NCI-H128 (cell line): ENCODE results near the gene LAMP5.

Source experiments
- DNase-seq: peaks from one replicate; lab custom pipeline; 2025; ENCODE audit not compliant: unreplicated experiment; lab: John Stamatoyannopoulos, UW

The LAMP5 gene

DNA sequence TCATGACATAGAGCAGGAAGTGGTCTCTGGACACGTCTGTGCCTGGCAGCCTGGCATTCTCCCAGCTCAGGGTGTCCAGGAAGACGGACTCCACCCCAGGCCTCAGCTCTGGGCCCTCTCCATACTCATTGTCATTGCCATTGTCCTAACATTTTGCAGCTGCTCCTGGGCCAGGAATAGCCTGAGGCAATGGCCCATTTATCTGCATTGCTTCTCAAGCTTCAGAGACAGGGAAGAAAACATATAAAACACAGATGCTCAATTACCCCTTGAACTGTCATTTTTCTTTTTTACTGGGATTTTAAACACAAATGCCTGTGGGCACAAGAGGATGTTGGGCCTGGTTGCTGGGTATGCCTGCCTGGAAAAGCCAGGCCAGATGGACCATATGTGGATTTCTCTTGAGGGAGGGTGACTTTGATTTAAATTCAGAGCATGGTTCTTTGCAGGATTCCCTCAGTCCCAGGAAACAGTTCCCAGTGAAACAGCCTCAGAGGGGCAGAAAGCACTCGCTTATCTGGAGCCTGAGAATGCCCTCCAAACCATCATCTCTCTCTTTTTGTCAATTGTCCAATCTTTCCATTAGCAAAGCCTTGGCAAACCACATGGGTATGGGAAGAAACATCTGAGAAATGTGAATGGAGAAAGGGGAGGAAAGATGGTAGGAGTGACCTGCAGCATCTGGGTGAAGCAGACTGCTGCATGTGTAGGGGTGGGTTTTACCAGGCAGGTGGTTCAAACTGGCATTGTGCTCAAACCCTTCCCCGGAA lies 17.9 kb downstream of the LAMP5 start:
- DNase-seq = no peak

DNA sequence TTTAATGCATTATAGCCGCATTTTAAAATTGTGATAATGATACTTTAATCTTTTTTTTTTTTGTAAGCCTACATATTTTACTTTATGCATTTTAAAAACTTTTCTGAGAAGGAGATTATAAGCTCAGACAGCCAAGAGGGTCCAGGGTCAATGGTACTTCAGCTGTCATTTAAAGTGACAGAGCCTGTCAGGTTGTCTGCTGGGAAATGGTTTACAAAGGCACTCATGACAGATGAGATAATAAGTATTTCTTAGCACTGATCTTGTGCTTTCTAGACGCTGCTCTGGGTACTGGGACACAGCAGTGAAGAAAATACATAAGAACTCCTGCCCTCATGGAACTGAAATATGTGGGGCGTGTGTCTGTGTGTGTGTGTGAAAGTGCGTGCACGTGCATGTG lies 19.6 kb downstream of the LAMP5 start:
- DNase-seq = no peak

DNA sequence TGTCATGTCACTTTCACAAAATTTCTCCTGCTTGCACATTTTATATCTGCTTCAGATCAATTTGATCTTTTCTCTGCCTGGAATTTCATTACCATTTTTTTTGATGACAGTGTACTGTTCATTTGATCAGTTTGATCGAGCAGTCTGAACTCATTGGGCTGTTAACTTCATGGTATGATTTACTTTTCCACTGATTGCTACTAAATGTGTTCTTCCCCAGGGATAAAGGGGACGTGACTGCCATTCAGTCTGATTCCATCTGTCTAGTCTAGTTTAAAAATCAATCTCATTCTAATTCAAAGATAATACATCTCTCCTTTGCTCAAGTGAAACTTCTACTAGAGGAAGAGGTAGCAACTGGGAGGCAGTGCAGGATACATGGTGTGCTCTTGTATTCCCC lies 21.1 kb downstream of the LAMP5 start:
- DNase-seq = no peak

DNA sequence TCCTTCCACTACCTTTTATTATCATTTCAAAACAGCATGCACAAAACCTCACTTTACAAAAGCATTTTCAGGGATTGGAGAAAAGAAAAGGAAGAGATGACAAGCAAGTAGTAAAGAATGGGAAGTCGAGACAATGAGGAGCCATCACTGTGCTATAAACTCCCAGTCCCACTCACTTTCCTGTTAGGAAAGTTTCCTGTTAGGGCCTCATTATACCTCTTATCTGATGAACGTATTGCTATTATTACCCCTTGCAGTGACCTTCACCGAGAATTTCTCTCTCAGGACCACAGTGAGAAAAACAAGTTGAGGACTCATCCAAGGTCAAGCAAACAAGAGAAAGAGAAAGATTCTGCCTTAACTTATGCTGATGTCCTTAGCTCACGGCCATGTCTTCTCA lies 28.8 kb downstream of the LAMP5 start:
- DNase-seq = no peak

DNA sequence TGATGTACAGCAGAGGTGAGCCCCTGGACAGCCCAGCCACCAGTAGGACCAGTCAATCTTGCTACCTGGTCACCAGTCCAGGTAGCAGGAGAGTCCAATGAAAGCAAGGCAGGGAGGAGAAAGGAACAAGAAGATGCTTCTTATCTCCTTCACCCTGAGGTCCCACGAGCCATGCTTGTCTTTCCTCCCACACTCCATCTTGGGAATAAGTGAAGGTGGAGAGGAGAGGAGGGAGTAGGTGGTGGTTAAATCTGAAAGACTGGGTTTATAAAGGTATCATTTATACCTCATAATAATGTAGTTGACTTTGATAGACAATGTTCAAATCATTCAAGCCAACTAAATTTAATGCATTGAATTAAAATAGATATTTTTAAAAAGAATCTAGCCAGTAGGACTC lies 35.9 kb downstream of the LAMP5 start:
- no peak for DNase-seq

DNA sequence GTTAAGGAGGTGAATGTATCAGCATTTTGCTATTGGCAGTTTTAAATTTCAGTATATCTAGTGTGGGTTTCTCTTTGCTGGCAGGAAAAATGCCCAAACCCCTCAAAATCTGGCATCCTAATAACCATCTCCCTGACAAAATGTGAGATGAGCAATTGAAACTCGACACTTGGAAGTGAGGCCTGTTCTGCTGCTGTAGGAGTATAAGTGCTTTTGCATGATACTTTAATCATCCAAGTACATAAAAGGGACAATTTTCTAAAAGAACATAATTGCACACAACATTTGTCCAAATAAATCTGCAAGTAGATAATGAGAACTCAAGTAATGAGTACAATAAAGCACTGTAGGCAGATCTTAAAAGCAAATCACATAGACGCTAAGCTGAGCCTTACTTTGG lies 36.5 kb downstream of the LAMP5 start:
- DNase-seq = no peak

DNA sequence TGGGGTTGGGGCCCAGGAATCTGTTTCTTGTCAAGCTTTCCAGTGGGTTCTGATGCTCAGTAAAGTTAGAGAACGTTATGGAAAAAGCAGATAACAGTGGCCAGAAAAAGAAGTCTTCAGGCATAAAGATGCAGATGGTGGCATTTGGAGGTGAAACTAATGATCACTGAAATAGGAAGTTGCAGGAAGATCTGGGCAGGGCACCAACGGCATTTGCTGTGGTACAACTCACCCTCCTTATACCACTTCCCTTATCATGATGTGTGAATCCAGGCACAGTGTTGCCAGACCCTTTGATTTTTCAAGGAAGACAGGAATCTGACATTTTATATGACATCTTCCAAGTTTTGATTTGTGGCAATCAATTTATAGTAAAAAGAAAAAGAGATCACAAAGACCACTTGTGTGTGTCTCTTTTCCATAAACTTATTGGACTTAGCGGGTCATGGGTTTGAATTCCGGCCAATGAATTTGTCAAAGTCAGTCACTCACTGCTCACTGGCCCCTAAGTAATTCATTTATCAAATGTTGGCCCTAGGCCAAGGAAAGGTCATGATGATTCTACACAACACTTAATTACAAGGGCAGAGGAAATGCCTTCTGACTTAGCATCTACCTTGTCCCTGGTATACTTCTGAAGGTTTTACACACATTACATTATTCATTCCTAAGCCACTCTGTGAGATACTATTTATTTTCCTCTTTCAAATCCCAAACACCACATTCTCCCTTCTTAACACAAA lies 37.6 kb downstream of the LAMP5 start:
- no peak for DNase-seq

DNA sequence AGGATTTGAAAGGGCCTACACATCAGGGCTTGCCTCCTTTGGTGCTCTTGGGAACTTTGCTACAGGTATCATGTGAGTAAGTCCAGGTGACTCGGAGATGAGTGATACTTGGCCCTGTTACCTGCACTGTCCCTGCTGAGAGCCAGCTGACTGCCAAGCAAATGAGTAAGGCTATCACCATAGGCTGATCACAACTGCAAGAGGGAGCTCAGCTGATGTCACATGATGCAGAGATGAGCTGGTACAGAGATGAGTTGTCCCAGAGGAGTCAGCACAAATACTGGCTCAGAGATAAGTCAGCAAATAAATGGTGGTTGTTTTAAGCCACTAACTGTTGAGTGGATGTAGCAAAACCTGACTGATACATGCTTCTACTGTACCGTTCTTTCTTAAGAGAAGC lies 41.4 kb downstream of the LAMP5 start:
- no peak for DNase-seq

DNA sequence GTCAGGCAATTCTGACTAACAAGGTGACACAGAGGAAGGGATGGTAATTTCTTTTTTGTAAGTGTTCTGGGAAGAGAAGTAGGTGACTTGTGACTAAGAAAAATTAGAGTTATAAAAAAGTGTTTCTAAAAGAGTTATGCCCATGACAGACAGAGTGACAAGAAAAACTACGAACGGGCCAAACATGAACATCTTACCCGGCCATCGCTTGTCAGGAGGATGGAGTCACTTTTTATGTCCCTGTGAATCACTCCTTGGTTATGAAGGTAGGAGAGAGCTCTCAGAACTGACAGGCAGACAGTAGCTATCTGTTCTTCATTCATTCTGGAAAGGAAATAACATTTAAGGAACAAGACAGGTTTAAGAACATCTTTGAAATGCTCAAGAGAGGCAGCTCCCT lies 43.0 kb downstream of the LAMP5 start:
- no peak for DNase-seq

DNA sequence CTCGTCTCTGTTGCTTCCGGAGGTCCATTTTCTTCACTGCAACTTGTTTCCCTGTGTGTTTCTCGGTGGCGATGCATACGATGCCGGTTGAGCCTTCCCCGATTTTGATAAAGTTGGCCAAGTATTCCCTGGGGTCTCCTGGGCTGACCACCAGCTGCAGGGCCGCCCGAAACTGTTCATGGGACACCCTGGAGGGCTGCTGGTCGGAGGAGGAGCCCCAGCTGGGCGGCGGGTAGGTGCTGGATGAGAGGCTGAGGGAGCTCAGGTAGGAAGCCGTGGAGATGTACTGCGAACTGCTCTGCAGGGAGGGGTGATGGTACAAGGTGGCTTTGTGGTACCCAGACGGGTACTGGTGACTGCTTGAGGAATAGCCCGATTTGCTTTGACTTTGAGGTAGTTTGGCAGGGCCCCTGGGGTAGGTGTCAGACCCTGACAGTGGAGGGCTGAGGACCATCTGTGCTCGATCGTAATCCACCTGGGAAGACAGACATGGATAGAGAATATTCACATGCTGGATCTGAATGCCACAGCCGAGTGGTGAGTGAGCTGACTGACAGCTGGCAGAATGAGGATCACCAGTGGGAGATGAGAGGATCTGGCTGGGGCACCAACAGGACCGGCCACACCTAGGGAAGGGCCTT lies 51.6 kb downstream of the LAMP5 start:
- DNase-seq = no peak

DNA sequence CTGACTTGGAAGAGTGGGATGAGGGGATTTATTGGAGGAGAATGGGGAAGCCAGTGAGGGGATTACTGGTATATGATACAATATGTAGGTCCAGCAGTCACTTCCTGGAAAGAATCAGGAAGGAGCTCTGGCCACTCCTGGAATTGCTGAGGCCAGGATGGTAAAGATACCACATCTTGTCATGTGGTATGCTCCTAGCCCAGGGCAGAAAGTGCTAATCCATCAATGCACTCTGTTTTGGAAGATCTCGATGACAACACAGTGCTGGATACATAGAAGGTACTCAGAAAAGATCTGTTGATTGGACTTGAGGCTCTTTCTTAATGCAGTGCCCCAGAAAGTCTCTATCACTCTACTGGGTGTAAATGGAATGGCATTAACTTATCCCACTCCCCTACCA lies 52.6 kb downstream of the LAMP5 start:
- no peak for DNase-seq

DNA sequence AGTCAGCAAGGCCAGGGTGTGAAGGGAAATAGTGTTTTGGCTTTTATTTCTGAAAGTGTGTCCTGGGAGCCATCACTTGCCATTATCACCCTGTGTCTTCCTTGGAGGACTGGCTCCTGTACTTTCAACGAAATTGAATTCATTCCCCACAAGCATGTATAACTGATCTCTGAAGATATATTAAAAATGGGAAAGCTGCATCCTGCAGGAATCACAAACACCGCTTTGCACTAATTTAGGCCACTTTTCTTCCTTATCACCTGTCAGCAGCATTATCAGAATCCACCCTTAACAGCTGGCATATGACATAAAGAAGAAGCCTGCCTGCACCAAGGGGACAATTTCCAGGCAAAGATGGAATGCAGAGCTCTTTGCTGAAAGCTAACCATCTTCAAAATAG lies 56.2 kb downstream of the LAMP5 start:
- DNase-seq = no peak

DNA sequence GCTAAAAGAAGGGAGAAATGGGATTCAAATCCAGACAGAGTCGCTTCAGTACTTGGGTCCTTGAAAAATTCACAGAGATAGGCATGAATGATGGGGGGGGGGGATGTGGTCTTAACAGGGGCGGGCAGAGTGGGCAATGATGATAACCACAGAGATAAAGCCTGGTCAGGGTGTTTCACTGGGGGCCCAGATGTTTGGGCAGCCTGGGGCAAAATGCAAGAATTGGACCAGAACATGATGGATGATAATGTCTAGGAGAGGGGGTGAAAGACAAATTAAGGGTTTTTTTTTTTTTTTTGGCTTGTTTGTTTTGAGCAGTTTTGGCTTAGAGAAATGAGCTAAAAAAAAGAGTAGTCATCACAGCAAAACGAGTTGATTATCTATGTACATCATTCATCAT lies 57.4 kb downstream of the LAMP5 start:
- no peak for DNase-seq

DNA sequence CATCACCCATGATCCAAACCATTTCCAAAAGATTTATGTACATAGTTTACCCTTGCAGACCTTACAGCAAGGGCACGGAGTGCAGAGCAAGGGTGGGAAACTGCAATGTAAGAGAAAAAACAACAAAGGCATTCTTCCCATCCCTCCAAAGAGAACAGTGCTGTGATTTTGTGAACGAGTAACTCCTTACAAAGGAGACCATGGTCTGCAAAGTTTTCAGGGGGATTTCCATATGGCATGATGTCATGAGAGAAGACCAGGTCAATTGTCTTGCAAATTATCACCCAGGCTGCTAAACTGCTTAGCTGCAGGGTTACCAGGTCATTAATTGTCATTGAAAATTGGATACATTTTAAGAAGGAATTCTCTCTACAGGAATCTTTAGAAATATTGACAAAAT lies 58.3 kb downstream of the LAMP5 start:
- DNase-seq = no peak

DNA sequence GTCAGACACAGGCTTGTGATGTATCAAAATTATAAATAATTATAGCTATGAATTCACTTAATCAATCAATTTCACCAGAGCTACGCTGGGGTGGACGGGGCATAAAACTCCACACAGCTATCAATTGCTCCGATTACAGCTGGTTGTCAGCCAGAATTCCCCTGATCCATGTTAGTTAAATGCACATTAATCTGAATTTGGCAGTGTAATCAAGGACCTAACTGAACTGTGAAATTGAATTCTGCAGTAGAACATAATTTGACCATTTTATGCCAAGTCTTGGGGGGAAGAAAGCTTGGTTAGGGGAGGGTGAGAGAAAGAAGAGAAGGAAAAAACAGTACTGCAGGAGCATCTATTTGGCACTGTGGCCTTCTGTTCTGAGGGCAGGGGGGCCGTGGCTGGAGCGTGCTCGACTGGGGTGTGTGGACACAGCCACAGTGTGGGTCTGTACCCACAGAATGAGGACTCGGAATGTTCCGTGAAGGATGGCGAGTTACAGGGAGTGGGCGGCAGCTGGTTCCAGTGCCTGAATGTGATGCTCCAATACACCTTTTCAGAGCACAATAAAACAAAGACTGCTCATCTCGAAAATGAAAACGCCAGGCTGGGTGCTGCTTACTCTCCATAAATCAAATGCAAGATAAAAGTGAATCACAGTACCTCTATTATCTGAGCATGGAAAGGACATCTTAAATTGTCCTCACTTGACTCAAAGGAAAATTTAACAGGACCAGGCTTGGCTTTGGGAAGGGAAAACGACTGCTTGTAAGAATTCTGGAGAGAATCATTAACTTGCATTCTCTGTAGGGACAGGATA lies 59.2 kb downstream of the LAMP5 start:
- no peak for DNase-seq

DNA sequence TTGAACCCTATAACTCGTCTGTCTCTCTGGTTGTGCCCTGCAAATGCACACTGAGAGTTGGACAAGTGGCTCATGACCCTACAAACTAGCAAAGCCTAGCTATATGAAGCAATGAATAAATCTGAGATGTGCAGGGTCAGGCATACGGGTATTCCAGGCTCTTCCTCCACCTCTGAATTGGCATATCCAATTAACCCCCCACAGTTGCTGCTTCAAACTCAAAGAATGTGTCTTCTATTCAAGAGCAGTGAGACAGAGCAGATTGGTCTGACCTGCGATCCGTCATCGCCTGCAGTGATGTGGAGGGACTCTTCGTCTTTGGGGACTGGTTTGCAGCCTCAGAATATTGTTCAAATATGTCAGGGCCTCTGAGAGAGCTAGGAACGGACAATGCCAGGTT lies 59.8 kb downstream of the LAMP5 start:
- DNase-seq = no peak

DNA sequence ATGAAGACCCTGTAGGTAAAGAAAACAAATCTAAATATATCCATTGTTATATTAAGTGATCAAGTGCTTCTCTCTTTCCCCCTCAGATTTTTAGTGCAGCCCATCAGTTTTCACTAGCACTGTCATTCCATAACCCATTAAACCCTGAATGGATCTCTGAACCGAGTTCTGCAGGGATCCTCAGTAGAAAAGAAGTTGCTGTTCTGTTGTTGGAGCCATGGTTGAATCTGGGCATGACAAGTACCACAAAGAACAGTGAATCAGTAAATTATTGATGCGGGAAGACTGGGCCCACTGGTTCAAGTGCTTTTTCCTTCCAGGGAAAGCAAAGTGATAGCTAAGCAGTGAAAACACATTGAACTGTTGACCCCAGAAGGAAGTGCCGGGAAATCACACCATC lies 60.4 kb downstream of the LAMP5 start:
- DNase-seq = no peak

DNA sequence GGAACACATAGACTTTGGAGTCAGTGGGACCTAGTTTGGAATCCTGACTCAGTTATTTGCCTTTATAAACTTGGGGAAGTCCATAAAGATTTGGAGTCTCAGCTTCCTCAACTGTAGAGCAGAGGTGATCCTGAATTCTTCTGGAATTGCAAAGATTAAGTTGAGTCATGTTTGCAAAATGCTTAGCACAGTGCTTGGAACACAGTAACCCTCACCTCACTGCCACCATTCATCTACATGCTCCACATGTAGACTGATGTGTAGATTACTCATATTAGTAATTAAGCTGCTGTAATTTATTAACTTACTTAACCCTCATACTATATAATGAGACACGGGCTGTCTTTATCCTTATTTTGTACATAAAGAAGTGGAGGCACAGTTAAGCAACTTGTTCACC lies 61.4 kb downstream of the LAMP5 start:
- no peak for DNase-seq

DNA sequence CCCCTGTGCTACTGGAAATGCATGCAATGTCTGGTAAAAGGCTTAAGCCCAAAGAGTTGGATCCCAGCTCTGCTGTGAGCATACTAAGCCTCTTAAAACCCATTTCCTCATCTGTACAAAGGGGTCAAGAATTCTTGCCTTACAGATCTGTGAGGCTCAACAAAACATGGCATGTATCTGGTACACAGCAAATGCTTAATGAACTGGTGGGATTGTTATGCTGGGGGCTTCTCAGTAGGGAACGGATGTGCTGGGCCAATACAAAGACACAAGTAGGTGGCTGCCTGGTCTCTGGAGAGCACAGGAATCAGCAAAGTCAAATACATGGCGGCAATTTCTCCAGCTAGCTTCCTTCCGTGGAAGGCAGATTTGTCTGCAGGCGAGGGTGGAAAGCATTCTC lies 62.3 kb downstream of the LAMP5 start:
- no peak for DNase-seq

DNA sequence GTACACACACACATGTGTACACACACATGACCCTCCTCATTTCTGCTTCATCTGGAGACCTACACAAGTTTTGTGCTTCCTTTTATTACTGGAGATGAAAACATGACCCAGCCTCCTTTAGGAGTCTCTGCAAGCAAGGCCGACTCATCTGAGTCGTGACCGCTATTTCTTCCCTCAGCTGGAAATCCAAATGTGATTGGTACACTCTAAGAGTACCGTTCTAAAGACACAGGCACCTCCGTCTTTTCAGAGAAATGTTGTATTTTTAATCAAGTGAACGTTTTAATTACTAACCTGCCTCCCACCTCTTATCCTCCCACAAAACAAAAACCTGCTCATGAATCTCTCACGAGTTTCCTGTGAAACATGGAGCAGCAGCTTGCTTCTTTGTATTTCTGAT lies 63.0 kb downstream of the LAMP5 start:
- DNase-seq = no peak

DNA sequence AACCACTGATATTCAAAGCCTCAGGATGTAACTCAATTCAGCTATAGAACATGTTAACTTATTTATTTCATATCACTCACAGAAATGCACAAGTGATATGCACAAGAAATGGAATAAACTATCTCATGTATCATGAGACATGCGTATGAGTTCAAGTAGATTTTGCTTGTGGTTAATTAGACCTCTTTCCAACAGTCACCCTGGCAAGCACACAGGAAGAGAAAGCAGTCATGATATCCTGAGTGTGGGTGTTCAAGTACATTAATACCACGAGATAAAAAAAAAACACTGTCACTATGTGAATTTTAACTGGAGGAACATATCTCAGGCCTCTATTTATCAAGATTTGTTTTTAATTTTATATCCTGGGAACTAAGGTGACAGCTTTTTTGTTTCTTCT lies 64.2 kb downstream of the LAMP5 start:
- DNase-seq = no peak
